ENCODE measurements around the gene NUP62CL.
"Not testable (repeated sequence)": the region's sequence is repeated elsewhere in the genome, so short reads cannot be mapped to it uniquely, and the experiment has no call there.

The NUP62CL gene

GRCh38 chrX:107205770-107206696 is at the start of gene NUP62CL, which contains the start of gene DNAAF6:
Gene NUP62CL (minus strand): TSS chrX:107206433. CDS start chrX:107175146, 31,287 bp downstream.
Gene DNAAF6 (plus strand): TSS chrX:107206611. CDS start chrX:107212876, 6,265 bp downstream.
- DNase-seq = no peak

DNA sequence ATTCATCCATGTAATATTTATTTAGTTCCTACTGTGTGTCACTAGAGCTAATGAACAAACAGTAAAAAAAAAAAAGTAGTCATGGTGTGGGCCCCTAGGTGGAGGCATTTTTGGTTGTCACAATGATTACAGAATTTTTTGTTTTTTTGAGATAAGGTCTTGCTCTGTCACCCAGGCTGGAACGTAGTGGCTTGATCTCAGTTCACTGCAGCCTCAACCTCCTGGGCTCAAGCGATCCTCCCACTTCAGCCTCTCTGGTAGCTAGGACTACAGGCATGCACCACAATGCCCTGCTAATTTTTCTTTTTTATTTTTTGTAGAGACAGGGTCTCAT is 22.2 kb upstream of the NUP62CL start:
- DNase-seq = no peak

GRCh38 chrX:107227780-107228485 is 21.7 kb upstream of the NUP62CL start:
- DNase-seq = no peak

DNA sequence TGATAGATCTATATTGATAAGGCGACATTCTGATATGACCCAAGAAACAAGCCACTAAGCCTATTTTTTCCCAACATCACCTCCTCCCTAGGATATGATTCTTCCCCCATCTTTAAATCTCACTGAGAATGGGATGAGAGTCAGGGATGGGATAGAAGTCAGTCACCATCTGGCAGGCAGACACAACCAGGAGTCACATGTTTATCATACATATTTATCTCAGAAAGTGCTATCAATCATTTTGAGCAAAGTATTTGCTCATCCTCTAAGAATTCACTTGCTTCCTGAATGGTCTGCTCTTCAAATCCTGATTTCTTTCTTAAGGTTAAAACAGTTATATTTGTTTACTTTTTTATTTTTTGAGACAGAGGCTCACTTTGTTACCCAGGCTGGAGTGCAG is 20.5 kb upstream of the NUP62CL start:
- no peak for DNase-seq

- no peak for DNase-seq
Measured at GRCh38 chrX:107213477-107213876, 7.2 kb upstream of the NUP62CL start.

GRCh38 chrX:107207943-107208342 is 1.7 kb upstream of the NUP62CL start:
- DNase-seq = no peak

- DNase-seq = no peak
Measured at GRCh38 chrX:107207089-107207488, 856 bp upstream of the NUP62CL start.

DNA sequence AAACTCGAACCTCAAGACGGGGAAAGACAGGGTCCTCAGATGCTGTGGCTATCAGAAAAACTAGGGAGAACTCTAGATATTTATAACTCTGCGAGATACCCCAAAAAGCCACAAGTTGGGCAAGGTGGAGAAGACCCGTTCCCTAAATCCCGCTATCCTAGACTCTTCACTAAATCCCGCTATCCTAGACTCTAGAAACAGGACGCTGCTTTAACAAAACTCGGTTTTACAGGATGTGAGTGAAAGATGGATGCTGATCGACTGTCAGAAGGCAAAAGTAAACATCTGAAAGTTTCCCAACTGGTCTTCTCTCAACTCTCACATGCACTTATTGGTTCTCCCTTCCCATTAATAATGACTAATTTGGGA is 448 bp upstream of the NUP62CL start:
- DNase-seq = no peak

DNA sequence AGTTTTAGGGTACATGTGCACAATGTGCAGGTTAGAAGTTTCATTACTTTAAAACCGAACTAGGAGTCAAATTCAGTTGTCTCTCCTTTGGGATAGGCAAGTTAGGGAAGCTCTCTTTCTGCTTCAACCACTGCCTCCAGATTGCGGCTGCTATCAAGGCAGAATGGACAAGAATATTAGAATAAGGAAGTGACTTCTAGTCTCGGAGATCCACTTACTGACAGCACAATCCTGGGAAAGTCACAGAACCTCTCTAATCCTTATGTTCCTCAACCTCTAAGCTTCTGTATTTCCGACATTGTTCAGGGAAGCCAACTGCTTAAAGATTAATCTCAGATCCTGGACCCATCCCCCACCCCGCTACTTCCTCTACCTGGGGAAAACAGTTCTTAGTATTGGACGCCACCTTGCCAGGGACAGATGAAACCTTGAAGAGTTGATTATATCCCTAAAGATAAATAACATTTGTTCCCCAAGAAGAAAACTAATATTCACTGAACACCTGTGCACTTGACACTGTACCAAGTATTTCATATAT is 2.1 kb downstream of the NUP62CL start:
- DNase-seq = no peak

DNA sequence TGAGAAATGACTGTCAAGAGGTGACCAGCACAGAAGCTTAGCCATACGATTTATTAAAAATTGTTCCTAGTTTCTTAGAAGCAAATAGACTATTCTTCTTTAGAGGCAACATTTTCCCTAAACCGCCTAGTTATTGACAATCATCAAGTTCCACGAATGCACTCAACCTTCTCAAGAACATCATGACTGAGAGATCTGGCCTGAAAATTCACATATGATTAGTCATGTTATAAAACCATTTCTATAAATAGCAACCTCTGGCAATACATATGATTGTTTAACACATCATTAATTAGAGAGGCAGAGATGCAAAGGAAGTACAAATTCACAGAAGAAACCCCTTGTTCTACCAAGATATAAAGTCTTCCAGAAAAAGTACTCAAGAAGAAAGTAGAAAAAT is 6.7 kb downstream of the NUP62CL start:
- DNase-seq = no peak

DNA sequence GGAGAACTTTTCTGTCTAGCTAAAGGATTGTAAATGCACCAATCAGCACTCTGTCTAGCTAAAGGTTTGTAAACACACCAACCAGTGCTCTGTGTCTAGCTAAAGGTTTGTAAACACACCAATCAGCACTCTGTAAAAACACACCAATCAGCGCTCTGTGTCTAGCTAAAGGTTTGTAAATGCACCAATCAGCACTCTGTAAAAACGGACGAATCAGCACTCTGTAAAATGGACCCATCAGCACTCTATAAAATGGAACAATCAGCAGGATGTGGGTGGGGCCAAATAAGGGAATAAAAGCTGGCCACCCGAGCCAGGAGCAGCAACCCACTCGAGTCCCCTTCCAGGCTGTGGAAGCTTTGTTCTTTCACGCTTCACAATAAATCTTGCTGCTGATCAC is 8.2 kb downstream of the NUP62CL start:
- DNase-seq = not testable (repeated sequence)

GRCh38 chrX:107197319-107197718 is 8.9 kb downstream of the NUP62CL start:
- no peak for DNase-seq

DNA sequence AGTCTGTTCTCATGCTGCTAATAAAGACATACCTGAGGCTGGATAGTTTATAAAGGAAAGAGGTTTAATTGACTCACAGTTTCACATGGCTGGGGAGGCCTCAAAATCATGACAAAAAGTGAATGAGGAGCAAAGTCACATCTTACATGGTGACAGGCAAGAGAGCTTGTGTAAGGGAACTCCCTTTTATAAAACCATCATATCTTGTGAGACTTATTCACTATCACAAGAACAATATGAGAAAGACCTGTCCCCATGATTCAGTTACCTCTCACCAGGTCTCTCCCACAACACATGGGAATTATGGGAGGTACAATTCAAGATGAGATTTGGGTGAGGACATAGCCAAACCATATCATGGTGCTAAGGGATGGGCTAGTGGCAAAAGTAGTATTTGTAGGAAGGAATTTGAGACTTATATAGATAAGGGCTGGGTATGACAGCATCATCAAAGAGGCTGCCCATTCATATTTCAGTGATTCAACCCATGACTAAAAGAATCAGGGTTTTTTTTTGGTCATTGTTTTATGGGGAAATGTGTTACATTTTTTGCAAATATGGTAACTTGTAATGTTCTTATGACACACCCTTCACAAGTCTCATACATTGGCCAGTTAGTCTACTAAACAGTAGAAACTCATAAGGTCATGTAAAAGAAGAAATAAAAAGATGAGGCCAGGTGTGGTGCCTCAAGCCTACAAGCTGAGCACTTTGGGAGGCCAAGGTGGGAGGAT is 34.7 kb downstream of the NUP62CL start:
- no peak for DNase-seq

- no peak for DNase-seq
Measured at GRCh38 chrX:107168712-107169111, 37.5 kb downstream of the NUP62CL start.

DNA sequence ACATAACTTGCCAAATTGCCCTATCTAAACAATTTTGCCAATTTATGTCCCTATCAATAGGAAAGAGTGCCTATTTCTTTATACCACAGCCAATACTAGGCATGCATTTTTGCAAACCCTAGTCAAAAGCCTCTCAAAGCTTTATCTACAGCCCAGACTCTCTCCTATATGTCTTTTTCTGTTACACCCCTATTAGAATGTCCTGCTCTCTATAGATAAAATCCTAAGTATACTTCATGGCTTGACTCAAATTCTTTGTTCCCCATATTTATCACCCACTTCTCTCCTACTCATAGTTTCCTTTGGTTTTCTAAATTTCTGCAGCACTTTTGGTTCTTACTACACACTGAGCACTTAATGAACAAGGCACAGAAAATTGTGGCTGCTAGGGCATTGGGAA is 38.0 kb downstream of the NUP62CL start:
- DNase-seq = no peak

DNA sequence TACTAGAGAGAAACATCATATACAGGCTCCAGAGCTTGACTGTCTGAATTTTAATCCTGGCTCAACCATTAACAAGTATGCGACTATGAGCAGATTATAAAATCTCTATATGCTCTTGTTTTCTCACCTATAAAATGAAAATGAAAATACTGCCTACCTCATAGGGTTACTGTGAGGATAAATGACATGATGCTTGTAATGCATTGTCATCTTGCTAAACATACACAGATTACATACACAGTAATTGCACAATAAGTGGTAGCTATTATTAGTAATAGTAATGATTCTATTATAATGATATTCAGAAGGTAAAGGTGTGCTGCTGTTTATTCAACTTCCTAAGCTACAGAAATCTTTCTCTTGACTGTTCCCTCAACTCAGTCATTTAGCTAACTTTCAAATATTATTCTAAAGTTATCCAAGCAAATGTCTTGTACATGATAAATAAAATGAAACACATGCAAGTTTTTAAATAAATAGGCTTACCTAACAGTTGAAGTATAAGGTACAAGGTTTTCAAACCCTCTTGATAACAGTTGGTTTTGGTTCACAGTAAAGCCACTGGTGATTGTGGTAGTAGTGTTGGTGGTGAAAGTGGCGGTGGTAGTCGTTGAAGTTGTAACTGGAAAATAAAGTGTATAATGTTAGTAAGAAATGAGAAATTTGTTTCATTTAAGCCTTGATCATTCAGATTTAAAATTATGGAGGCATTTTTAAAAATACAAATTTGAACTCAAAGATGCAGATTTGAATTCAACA is 38.9 kb downstream of the NUP62CL start:
- no peak for DNase-seq

- DNase-seq = not testable (repeated sequence)
Measured at GRCh38 chrX:107157618-107158017, 48.6 kb downstream of the NUP62CL start.

GRCh38 chrX:107155621-107156430 is 50.4 kb downstream of the NUP62CL start:
- DNase-seq = not testable (repeated sequence)

DNA sequence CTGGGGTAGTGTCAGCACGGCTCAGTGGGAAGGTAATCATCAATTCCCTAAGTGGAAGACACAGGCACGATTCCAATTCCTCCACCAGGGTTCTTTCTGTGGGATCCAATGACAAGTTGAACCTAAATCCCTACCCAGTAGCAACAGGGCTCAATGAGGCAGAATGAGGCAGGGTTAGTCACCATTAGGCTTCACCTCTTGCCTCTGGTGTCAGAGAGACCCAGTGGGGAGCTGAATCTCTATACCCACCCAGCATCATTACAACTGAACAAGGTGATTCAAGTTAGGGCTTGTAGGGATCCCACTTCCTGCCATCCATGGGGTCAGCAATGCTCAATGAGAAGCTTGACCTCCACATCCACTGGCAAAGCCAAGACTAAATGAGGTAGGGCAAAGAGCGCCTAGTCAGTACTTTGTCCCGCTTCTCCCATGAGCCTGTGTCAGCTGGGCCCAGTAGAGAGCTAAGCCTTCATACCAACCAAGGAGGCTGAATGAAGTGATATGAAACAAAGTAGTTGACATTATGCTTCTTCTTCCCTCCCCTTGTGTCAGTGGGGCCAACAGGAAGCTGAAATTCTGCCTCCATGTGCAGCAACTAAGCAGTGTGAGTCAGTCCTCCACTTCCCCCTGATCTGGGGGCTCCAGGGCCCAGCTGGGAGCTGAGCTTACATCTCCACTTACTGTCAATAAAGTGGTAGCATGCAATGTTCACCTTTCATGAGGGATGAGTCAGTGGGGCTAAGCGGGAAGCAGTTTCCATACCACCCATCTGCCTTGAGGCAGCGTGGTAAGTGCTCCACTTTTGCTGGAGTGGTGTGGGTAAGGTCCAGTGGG is 51.2 kb downstream of the NUP62CL start:
- DNase-seq = no peak

DNA sequence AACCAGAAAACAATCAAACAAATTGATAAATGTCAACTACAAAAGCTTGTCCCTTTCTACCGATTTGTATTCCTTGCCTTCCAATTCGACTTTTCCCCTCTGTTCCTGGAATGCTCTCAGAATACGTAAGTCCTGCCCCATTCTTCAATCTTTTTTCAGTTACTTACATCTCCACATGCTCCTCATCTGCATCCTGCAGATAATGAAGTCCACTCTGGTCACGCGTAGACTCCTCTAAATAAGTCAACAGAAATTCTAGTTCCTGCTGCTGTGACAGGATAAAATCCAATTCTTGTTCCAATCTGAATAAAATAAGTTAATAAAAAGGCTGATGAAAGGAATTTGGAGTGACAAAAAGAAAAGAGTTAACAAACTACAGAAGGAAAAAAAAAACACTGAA is 53.2 kb downstream of the NUP62CL start:
- no peak for DNase-seq

DNA sequence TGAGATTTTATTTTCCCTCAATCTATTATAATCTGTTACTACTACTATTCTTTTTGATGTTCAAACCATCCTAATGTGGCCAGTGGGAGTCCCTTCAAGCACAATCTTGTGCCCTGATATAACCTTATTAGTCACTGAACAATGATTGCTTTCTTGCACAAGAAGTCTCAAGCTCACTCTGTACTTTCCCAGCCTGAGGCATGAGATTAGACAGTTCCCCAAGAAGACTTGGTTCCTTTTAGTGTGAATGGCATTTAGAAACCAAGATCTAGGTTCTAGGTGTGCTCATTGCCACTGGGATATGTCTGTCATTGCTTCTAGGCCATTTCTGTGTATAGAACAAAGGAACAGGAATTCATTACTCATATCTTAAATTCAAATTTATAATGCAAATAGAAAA is 59.6 kb downstream of the NUP62CL start:
- DNase-seq = no peak

Data from GOT3 (cell line).